SHP77 (cell line): Measurements from ENCODE around the gene KCTD8.

ENCODE experiments used
- DNase-seq, 2 experiments: peaks; one replicate each; lab custom pipeline; 2025; lab: John Stamatoyannopoulos, UW

KCTD8 gene

GRCh38 chr4:44162538-44163270 lies 285.9 kb downstream of the KCTD8 start:
- DNase-seq: no peak

- no peak for DNase-seq
These were observed 286.9 kb downstream of the KCTD8 start for GRCh38 chr4:44161756-44162155.

GRCh38 chr4:44160776-44161367 lies 287.7 kb downstream of the KCTD8 start:
- DNase-seq: no peak

GRCh38 chr4:44159991-44160390 lies 288.6 kb downstream of the KCTD8 start:
- no peak for DNase-seq

GRCh38 chr4:44157611-44158277 lies 290.9 kb downstream of the KCTD8 start:
- no peak for DNase-seq

GRCh38 chr4:44150091-44150576 lies 298.5 kb downstream of the KCTD8 start:
- DNase-seq: no peak

GRCh38 chr4:44149282-44149681 lies 299.3 kb downstream of the KCTD8 start:
- DNase-seq: no peak

GRCh38 chr4:44147571-44148075 lies 301.0 kb downstream of the KCTD8 start:
- DNase-seq: no peak

- no peak for DNase-seq
These were observed 302.1 kb downstream of the KCTD8 start for GRCh38 chr4:44146516-44146915.

- DNase-seq: no peak
These were observed 302.7 kb downstream of the KCTD8 start for GRCh38 chr4:44145868-44146267.

- no peak for DNase-seq
These were observed 316.1 kb downstream of the KCTD8 start for GRCh38 chr4:44132526-44132925.
